ENCODE measurements around the gene UGT1A4. TPM values are rescaled to one million over a fixed set of nuclear protein-coding genes. Genes with fewer than 3 reads are reported as not detected.

UGT1A4 gene
- total and polyA plus RNA-seq, 5 donors from 2014 or later: not detected

- Histone ChIP-seq H3K36me3 (ENCODE audit: control insufficient read depth, insufficient read depth, low read length) (no peaks in the 10 kb centered on the region), H3K4me3 (ENCODE audit: low read depth, low read length) (no peak overlapping the region), H3K27ac (ENCODE audit: insufficient read depth, low read length, poor library complexity, severe bottlenecking) (no peak overlapping the region), H3K4me1 (ENCODE audit: control insufficient read depth, insufficient read depth, low read length, poor library complexity, severe bottlenecking) (no peaks in the 10 kb centered on the region), H3K9me3 (ENCODE audit: control insufficient read depth in 2 of 2, low read length in 2 of 2) (no peaks in the 10 kb centered on the region), H3K27me3 (ENCODE audit: control insufficient read depth, insufficient read depth, low read length) (no peaks in the 10 kb centered on the region)
- Mint-ChIP-seq H3K27me3 (peaks cover 31% of the 10 kb centered on the region), H3K4me3 (no peak overlapping the region), H3K36me3 (no peaks in the 10 kb centered on the region), H3K4me1 (no peaks in the 10 kb centered on the region), H3K27ac (no peak overlapping the region), H3K9me3 (peaks cover 0 to 1% (median 0%) of the 10 kb centered on the region in 7 donors)
- no peak for DNase-seq
- no peak for ATAC-seq (ENCODE audit: low read depth in 2 of 2)
Measured at GRCh38 chr2:233813236-233814055, 94.9 kb downstream of the UGT1A4 start.

GRCh38 chr2:233814056-233814835, 95.7 kb downstream of the UGT1A4 start:
- Histone ChIP-seq H3K27ac (ENCODE audit: insufficient read depth, low read length, poor library complexity, severe bottlenecking) (no peak overlapping the region), H3K4me1 (ENCODE audit: control insufficient read depth, insufficient read depth, low read length, poor library complexity, severe bottlenecking) (no peaks in the 10 kb centered on the region), H3K4me3 (ENCODE audit: low read depth, low read length) (no peak overlapping the region), H3K36me3 (ENCODE audit: control insufficient read depth, insufficient read depth, low read length) (no peaks in the 10 kb centered on the region), H3K27me3 (ENCODE audit: control insufficient read depth, insufficient read depth, low read length) (no peaks in the 10 kb centered on the region), H3K9me3 (ENCODE audit: control insufficient read depth in 2 of 2, low read length in 2 of 2) (no peaks in the 10 kb centered on the region)
- ATAC-seq (ENCODE audit: low read depth in 2 of 2): no peak
- H3K27ac Mint-ChIP-seq: no peak overlapping the region
- no peaks in the 10 kb centered on the region for H3K36me3 Mint-ChIP-seq
- no peaks in the 10 kb centered on the region for H3K4me1 Mint-ChIP-seq
- no peak overlapping the region for H3K4me3 Mint-ChIP-seq
- peaks cover 0 to 1% (median 0%) of the 10 kb centered on the region in 7 donors for H3K9me3 Mint-ChIP-seq
- H3K27me3 Mint-ChIP-seq: peaks cover 27% of the 10 kb centered on the region
- DNase-seq: peak in 1 of 3 donors; percentile 24

GRCh38 chr2:233815861-233816260, 97.3 kb downstream of the UGT1A4 start:
- no peaks in the 10 kb centered on the region for H3K4me1 ChIP-seq (ENCODE audit: control insufficient read depth, insufficient read depth, low read length, poor library complexity, severe bottlenecking)
- H3K4me1 Mint-ChIP-seq: no peaks in the 10 kb centered on the region
- H3K27ac Mint-ChIP-seq: no peak overlapping the region
- peaks cover 0 to 1% (median 0%) of the 10 kb centered on the region in 7 donors for H3K9me3 Mint-ChIP-seq
- no peak overlapping the region for H3K27ac ChIP-seq (ENCODE audit: insufficient read depth, low read length, poor library complexity, severe bottlenecking)
- H3K36me3 ChIP-seq (ENCODE audit: control insufficient read depth, insufficient read depth, low read length): no peaks in the 10 kb centered on the region
- no peak for ATAC-seq (ENCODE audit: low read depth in 2 of 2)
- no peaks in the 10 kb centered on the region for H3K9me3 ChIP-seq (ENCODE audit: control insufficient read depth in 2 of 2, low read length in 2 of 2)
- DNase-seq: no peak
- H3K27me3 ChIP-seq (ENCODE audit: control insufficient read depth, insufficient read depth, low read length): no peaks in the 10 kb centered on the region
- peaks cover 33% of the 10 kb centered on the region for H3K27me3 Mint-ChIP-seq
- H3K4me3 ChIP-seq (ENCODE audit: low read depth, low read length): no peak overlapping the region
- no peaks in the 10 kb centered on the region for H3K36me3 Mint-ChIP-seq
- H3K4me3 Mint-ChIP-seq: no peak overlapping the region

- Histone ChIP-seq H3K4me1 (ENCODE audit: control insufficient read depth, insufficient read depth, low read length, poor library complexity, severe bottlenecking) (no peaks in the 10 kb centered on the region), H3K27me3 (ENCODE audit: control insufficient read depth, insufficient read depth, low read length) (no peaks in the 10 kb centered on the region), H3K36me3 (ENCODE audit: control insufficient read depth, insufficient read depth, low read length) (no peaks in the 10 kb centered on the region), H3K9me3 (ENCODE audit: control insufficient read depth in 2 of 2, low read length in 2 of 2) (no peaks in the 10 kb centered on the region), H3K4me3 (ENCODE audit: low read depth, low read length) (no peak overlapping the region), H3K27ac (ENCODE audit: insufficient read depth, low read length, poor library complexity, severe bottlenecking) (no peak overlapping the region)
- DNase-seq (no peak), ATAC-seq (ENCODE audit: low read depth in 2 of 2) (no peak)
- Mint-ChIP-seq H3K4me3 (no peak overlapping the region), H3K4me1 (no peaks in the 10 kb centered on the region), H3K27me3 (peaks cover 34% of the 10 kb centered on the region), H3K9me3 (peaks cover 0 to 1% (median 0%) of the 10 kb centered on the region in 7 donors), H3K36me3 (no peaks in the 10 kb centered on the region), H3K27ac (no peak overlapping the region)
Measured at GRCh38 chr2:233816334-233816733, 97.8 kb downstream of the UGT1A4 start.

- H3K27me3 ChIP-seq (ENCODE audit: control insufficient read depth, insufficient read depth, low read length): no peaks in the 10 kb centered on the region
- H3K4me3 Mint-ChIP-seq: no peak overlapping the region
- no peak overlapping the region for H3K27ac Mint-ChIP-seq
- H3K27me3 Mint-ChIP-seq: peaks cover 34% of the 10 kb centered on the region
- no peak for ATAC-seq (ENCODE audit: low read depth in 2 of 2)
- H3K27ac ChIP-seq (ENCODE audit: insufficient read depth, low read length, poor library complexity, severe bottlenecking): no peak overlapping the region
- H3K9me3 ChIP-seq (ENCODE audit: control insufficient read depth in 2 of 2, low read length in 2 of 2): no peaks in the 10 kb centered on the region
- H3K4me1 ChIP-seq (ENCODE audit: control insufficient read depth, insufficient read depth, low read length, poor library complexity, severe bottlenecking): no peaks in the 10 kb centered on the region
- H3K36me3 Mint-ChIP-seq: no peaks in the 10 kb centered on the region
- H3K9me3 Mint-ChIP-seq: peaks cover 0 to 1% (median 0%) of the 10 kb centered on the region in 7 donors
- H3K4me1 Mint-ChIP-seq: no peaks in the 10 kb centered on the region
- no peaks in the 10 kb centered on the region for H3K36me3 ChIP-seq (ENCODE audit: control insufficient read depth, insufficient read depth, low read length)
- DNase-seq: no peak
- H3K4me3 ChIP-seq (ENCODE audit: low read depth, low read length): no peak overlapping the region
Measured at GRCh38 chr2:233816771-233817170, 98.2 kb downstream of the UGT1A4 start.

- H3K27me3 ChIP-seq (ENCODE audit: control insufficient read depth, insufficient read depth, low read length): no peaks in the 10 kb centered on the region
- peaks cover 34% of the 10 kb centered on the region for H3K27me3 Mint-ChIP-seq
- DNase-seq (no peak), ATAC-seq (ENCODE audit: low read depth in 2 of 2) (no peak)
- H3K4me1 ChIP-seq (ENCODE audit: control insufficient read depth, insufficient read depth, low read length, poor library complexity, severe bottlenecking): no peaks in the 10 kb centered on the region
- peaks cover 0 to 1% (median 0%) of the 10 kb centered on the region in 7 donors for H3K9me3 Mint-ChIP-seq
- no peaks in the 10 kb centered on the region for H3K36me3 ChIP-seq (ENCODE audit: control insufficient read depth, insufficient read depth, low read length)
- no peaks in the 10 kb centered on the region for H3K36me3 Mint-ChIP-seq
- no peak overlapping the region for H3K4me3 Mint-ChIP-seq
- H3K4me3 ChIP-seq (ENCODE audit: low read depth, low read length): no peak overlapping the region
- no peak overlapping the region for H3K27ac ChIP-seq (ENCODE audit: insufficient read depth, low read length, poor library complexity, severe bottlenecking)
- no peaks in the 10 kb centered on the region for H3K9me3 ChIP-seq (ENCODE audit: control insufficient read depth in 2 of 2, low read length in 2 of 2)
- H3K27ac Mint-ChIP-seq: peak overlapping the region in 2 of 3 donors; percentile 33 to 85
- no peaks in the 10 kb centered on the region for H3K4me1 Mint-ChIP-seq
Measured at GRCh38 chr2:233817361-233817911, 98.9 kb downstream of the UGT1A4 start.

- Histone ChIP-seq H3K4me3 (ENCODE audit: low read depth, low read length) (no peak overlapping the region), H3K36me3 (ENCODE audit: control insufficient read depth, insufficient read depth, low read length) (no peaks in the 10 kb centered on the region), H3K4me1 (ENCODE audit: control insufficient read depth, insufficient read depth, low read length, poor library complexity, severe bottlenecking) (no peaks in the 10 kb centered on the region), H3K27ac (ENCODE audit: insufficient read depth, low read length, poor library complexity, severe bottlenecking) (no peak overlapping the region), H3K27me3 (ENCODE audit: control insufficient read depth, insufficient read depth, low read length) (no peaks in the 10 kb centered on the region), H3K9me3 (ENCODE audit: control insufficient read depth in 2 of 2, low read length in 2 of 2) (no peaks in the 10 kb centered on the region)
- no peaks in the 10 kb centered on the region for H3K4me1 Mint-ChIP-seq
- no peaks in the 10 kb centered on the region for H3K36me3 Mint-ChIP-seq
- H3K4me3 Mint-ChIP-seq: no peak overlapping the region
- H3K9me3 Mint-ChIP-seq: peaks cover 0 to 1% (median 0%) of the 10 kb centered on the region in 7 donors
- H3K27ac Mint-ChIP-seq: no peak overlapping the region
- ATAC-seq (ENCODE audit: low read depth in 2 of 2): no peak
- peaks cover 31% of the 10 kb centered on the region for H3K27me3 Mint-ChIP-seq
- DNase-seq: no peak
Measured at GRCh38 chr2:233817995-233818638, 99.6 kb downstream of the UGT1A4 start.
